NB4 (cell line): ENCODE data around the gene SCAPER.

Experiments
- CTCF ChIP-seq: IDR thresholded peaks from one replicate; pipeline ENCODE4 v1.5.1; 2012; ENCODE audit warnings: low read depth, low read length
- POLR2A ChIP-seq: IDR thresholded peaks from 2 replicates; pipeline ENCODE4 v1.6.1; 2011; ENCODE audit warnings: mild to moderate bottlenecking; ENCODE audit not compliant: insufficient read length; ENCODE audit errors: extremely low read depth

DNA sequence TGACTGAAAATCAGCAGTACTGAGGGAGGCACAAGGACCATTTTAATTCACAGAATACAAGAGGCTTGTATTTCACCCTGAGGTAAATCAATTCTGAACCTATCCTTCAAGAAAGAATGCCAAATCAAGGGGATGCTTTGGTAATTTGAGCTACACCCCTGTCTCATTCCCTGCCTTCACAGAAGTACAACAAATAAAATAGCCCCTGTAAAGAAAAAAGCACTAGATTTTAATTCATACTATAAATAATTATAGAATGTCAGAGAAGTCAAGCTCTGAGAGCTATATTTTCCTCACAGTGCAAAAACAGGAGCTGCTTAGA lies 319.6 kb downstream of the SCAPER start:
- no peak for TF ChIP-seq POLR2A
- TF ChIP-seq CTCF: no peak
